Measurements from ENCODE around the gene ALAS1. TPM values are rescaled to one million over a fixed set of nuclear protein-coding genes. Genes with fewer than 3 reads are reported as not detected.

Gene ALAS1
- total RNA-seq, 2 experiments from 2014 or later = 57.7 to 60.8 TPM

- H3K27me3 Mint-ChIP-seq (ENCODE audit: low read depth) = no peaks in the 10 kb centered on the region
- H3K9me3 Mint-ChIP-seq (ENCODE audit: insufficient read depth) = no peaks in the 10 kb centered on the region
- H3K27ac Mint-ChIP-seq = peak overlapping the region; percentile 28
- ATAC-seq (no peak), DNase-seq (no peak)
- CTCF ChIA-PET = interaction anchor here (1.0 to 4.5 kb wide), 3 partner anchors 16 to 27 kb away, joined by 4 to 32 read pairs (median 5); no protein-coding TSS in a partner anchor
- peaks cover 86% of the 10 kb centered on the region for H3K36me3 Mint-ChIP-seq (ENCODE audit: low read depth)
- POLR2A ChIA-PET = no interaction called here
- peaks cover 49% of the 10 kb centered on the region for H3K4me1 Mint-ChIP-seq (ENCODE audit: low read depth)
- no peak overlapping the region for H3K4me3 Mint-ChIP-seq
These were observed 6.5 kb downstream of the ALAS1 start for GRCh38 chr3:52204337-52205073.

- CTCF ChIA-PET = no interaction called here
- peaks cover 90% of the 10 kb centered on the region for H3K36me3 Mint-ChIP-seq (ENCODE audit: low read depth)
These were observed 7.9 kb downstream of the ALAS1 start for GRCh38 chr3:52205727-52206372.

GRCh38 chr3:52208556-52208955 is 10.6 kb downstream of the ALAS1 start:
- no peak overlapping the region for H3K27ac Mint-ChIP-seq
- H3K4me1 Mint-ChIP-seq (ENCODE audit: low read depth) = peaks cover 19% of the 10 kb centered on the region
- no peak for DNase-seq
- H3K27me3 Mint-ChIP-seq (ENCODE audit: low read depth) = no peaks in the 10 kb centered on the region
- ATAC-seq = no peak
- H3K9me3 Mint-ChIP-seq (ENCODE audit: insufficient read depth) = no peaks in the 10 kb centered on the region
- POLR2A ChIA-PET = no interaction called here
- CTCF ChIA-PET = interaction anchor here (1.4 to 1.8 kb wide), 4 partner anchors 8 to 131 kb away, joined by 4 to 9 read pairs (median 6); no protein-coding TSS in a partner anchor
- H3K4me3 Mint-ChIP-seq = no peak overlapping the region
- H3K36me3 Mint-ChIP-seq (ENCODE audit: low read depth) = peaks cover 89% of the 10 kb centered on the region

More at GRCh38 chr3:52205727-52206372, 7.9 kb downstream of the ALAS1 start:
- Mint-ChIP-seq H3K27me3 (ENCODE audit: low read depth) (no peaks in the 10 kb centered on the region), H3K27ac (no peak overlapping the region), H3K9me3 (ENCODE audit: insufficient read depth) (no peaks in the 10 kb centered on the region), H3K4me1 (ENCODE audit: low read depth) (peaks cover 42% of the 10 kb centered on the region), H3K4me3 (no peak overlapping the region)
- ATAC-seq = no peak
- POLR2A ChIA-PET = no interaction called here
- no peak for DNase-seq

GRCh38 chr3:52210037-52210436 is 12.1 kb downstream of the ALAS1 start:
- ChIA-PET CTCF (interaction anchor here (0.7 to 1.8 kb wide), 5 partner anchors 9 to 79 kb away, joined by 3 to 9 read pairs (median 6); no protein-coding TSS in a partner anchor), POLR2A (no interaction called here)
- DNase-seq = no peak
- Mint-ChIP-seq H3K9me3 (ENCODE audit: insufficient read depth) (no peaks in the 10 kb centered on the region), H3K27ac (no peak overlapping the region), H3K36me3 (ENCODE audit: low read depth) (peaks cover 88% of the 10 kb centered on the region), H3K27me3 (ENCODE audit: low read depth) (no peaks in the 10 kb centered on the region), H3K4me3 (no peak overlapping the region), H3K4me1 (ENCODE audit: low read depth) (peaks cover 12% of the 10 kb centered on the region)
- no peak for ATAC-seq

- CTCF ChIA-PET = interaction anchor here (0.7 to 1.8 kb wide), 5 partner anchors 9 to 78 kb away, joined by 3 to 8 read pairs (median 6); no protein-coding TSS in a partner anchor
- H3K36me3 Mint-ChIP-seq (ENCODE audit: low read depth) = peaks cover 88% of the 10 kb centered on the region
- no peak for ATAC-seq
These were observed 12.6 kb downstream of the ALAS1 start for GRCh38 chr3:52210550-52211046.

GRCh38 chr3:52211268-52211891 is 13.4 kb downstream of the ALAS1 start:
- ATAC-seq (no peak), DNase-seq (no peak)
- CTCF ChIA-PET = interaction anchor here (1.6 kb wide), 2 partner anchors 8 to 11 kb away, joined by 6 to 8 read pairs; no protein-coding TSS in a partner anchor
- Mint-ChIP-seq H3K36me3 (ENCODE audit: low read depth) (peaks cover 85% of the 10 kb centered on the region), H3K27ac (no peak overlapping the region), H3K27me3 (ENCODE audit: low read depth) (no peaks in the 10 kb centered on the region), H3K9me3 (ENCODE audit: insufficient read depth) (no peaks in the 10 kb centered on the region), H3K4me1 (ENCODE audit: low read depth) (peaks cover 14% of the 10 kb centered on the region), H3K4me3 (no peak overlapping the region)
- POLR2A ChIA-PET = no interaction called here

More at GRCh38 chr3:52210550-52211046, 12.6 kb downstream of the ALAS1 start:
- Mint-ChIP-seq H3K27ac (no peak overlapping the region), H3K4me3 (no peak overlapping the region), H3K9me3 (ENCODE audit: insufficient read depth) (no peaks in the 10 kb centered on the region), H3K4me1 (ENCODE audit: low read depth) (peaks cover 11% of the 10 kb centered on the region), H3K27me3 (ENCODE audit: low read depth) (no peaks in the 10 kb centered on the region)
- no peak for DNase-seq
- POLR2A ChIA-PET = no interaction called here

- Mint-ChIP-seq H3K4me3 (no peak overlapping the region), H3K36me3 (ENCODE audit: low read depth) (peaks cover 77% of the 10 kb centered on the region), H3K4me1 (ENCODE audit: low read depth) (peaks cover 30% of the 10 kb centered on the region), H3K27me3 (ENCODE audit: low read depth) (no peaks in the 10 kb centered on the region), H3K27ac (no peak overlapping the region), H3K9me3 (ENCODE audit: insufficient read depth) (no peaks in the 10 kb centered on the region)
- POLR2A ChIA-PET = no interaction called here
- ATAC-seq = no peak
- CTCF ChIA-PET = interaction anchor here (1.4 kb wide), 1 partner anchor 126 kb away, joined by 3 read pairs; no protein-coding TSS in a partner anchor
- no peak for DNase-seq
These were observed 15.0 kb downstream of the ALAS1 start for GRCh38 chr3:52213005-52213404.

GRCh38 chr3:52213901-52214300 is 15.9 kb downstream of the ALAS1 start:
- H3K27me3 Mint-ChIP-seq (ENCODE audit: low read depth) = no peaks in the 10 kb centered on the region
- H3K9me3 Mint-ChIP-seq (ENCODE audit: insufficient read depth) = no peaks in the 10 kb centered on the region
- ChIA-PET CTCF (no interaction called here), POLR2A (no interaction called here)
- ATAC-seq = no peak
- peaks cover 68% of the 10 kb centered on the region for H3K36me3 Mint-ChIP-seq (ENCODE audit: low read depth)
- no peak overlapping the region for H3K27ac Mint-ChIP-seq
- no peak overlapping the region for H3K4me3 Mint-ChIP-seq
- DNase-seq = no peak
- peaks cover 39% of the 10 kb centered on the region for H3K4me1 Mint-ChIP-seq (ENCODE audit: low read depth)

- peaks cover 56% of the 10 kb centered on the region for H3K36me3 Mint-ChIP-seq (ENCODE audit: low read depth)
- ATAC-seq = no peak
- H3K9me3 Mint-ChIP-seq (ENCODE audit: insufficient read depth) = no peaks in the 10 kb centered on the region
- ChIA-PET CTCF (interaction anchor here (1.0 to 9.4 kb wide), 3 partner anchors 19 to 124 kb away, joined by 3 to 176 read pairs (median 3); partner anchors contain the start of genes POC1A and TWF2), POLR2A (no interaction called here)
- DNase-seq = no peak
- peak overlapping the region; percentile 69 for H3K27ac Mint-ChIP-seq
- H3K4me3 Mint-ChIP-seq = no peak overlapping the region
- no peaks in the 10 kb centered on the region for H3K27me3 Mint-ChIP-seq (ENCODE audit: low read depth)
- peaks cover 53% of the 10 kb centered on the region for H3K4me1 Mint-ChIP-seq (ENCODE audit: low read depth)
These were observed 17.4 kb downstream of the ALAS1 start for GRCh38 chr3:52215351-52215750.

GRCh38 chr3:52216585-52217408 is 18.8 kb downstream of the ALAS1 start:
- ChIA-PET CTCF (interaction anchor here (0.7 to 9.7 kb wide), 5 partner anchors 17 to 215 kb away, joined by 3 to 176 read pairs (median 4); partner anchors contain the start of genes DUSP7 and TWF2), POLR2A (interaction anchor here (1.3 to 1.5 kb wide), 2 partner anchors 10 to 62 kb away, joined by 4 to 5 read pairs; partner anchors contain the start of gene WDR82)
- H3K4me3 Mint-ChIP-seq = peak overlapping the region; percentile 79
- ATAC-seq = peak; percentile 50
- peaks cover 67% of the 10 kb centered on the region for H3K4me1 Mint-ChIP-seq (ENCODE audit: low read depth)
- peak overlapping the region; percentile 89 for H3K27ac Mint-ChIP-seq
- peaks cover 44% of the 10 kb centered on the region for H3K36me3 Mint-ChIP-seq (ENCODE audit: low read depth)
- DNase-seq = peak; percentile 51
- no peaks in the 10 kb centered on the region for H3K9me3 Mint-ChIP-seq (ENCODE audit: insufficient read depth)
- no peaks in the 10 kb centered on the region for H3K27me3 Mint-ChIP-seq (ENCODE audit: low read depth)

- H3K27ac Mint-ChIP-seq = peak overlapping the region; percentile 89
- peak overlapping the region; percentile 79 for H3K4me3 Mint-ChIP-seq
- peaks cover 73% of the 10 kb centered on the region for H3K4me1 Mint-ChIP-seq (ENCODE audit: low read depth)
- ChIA-PET POLR2A (interaction anchor here (1.3 to 1.5 kb wide), 2 partner anchors 9 to 61 kb away, joined by 4 to 5 read pairs; partner anchors contain the start of gene WDR82), CTCF (interaction anchor here (0.7 to 9.7 kb wide), 7 partner anchors 16 to 216 kb away, joined by 3 to 176 read pairs (median 5); partner anchors contain the start of genes DUSP7 and TWF2)
- no peaks in the 10 kb centered on the region for H3K9me3 Mint-ChIP-seq (ENCODE audit: insufficient read depth)
- H3K27me3 Mint-ChIP-seq (ENCODE audit: low read depth) = no peaks in the 10 kb centered on the region
- DNase-seq (no peak), ATAC-seq (no peak)
- H3K36me3 Mint-ChIP-seq (ENCODE audit: low read depth) = peaks cover 42% of the 10 kb centered on the region
These were observed 19.4 kb downstream of the ALAS1 start for GRCh38 chr3:52217409-52217805.
